GM10266 (cell line): ENCODE results near the gene SH3BP5.

Experiments
- DNase-seq: peaks from one replicate; pipeline ENCODE4 v3.0.0; 2012; ENCODE audit errors: extremely low spot score
- TF ChIP-seq, protein P1 (sequence below): IDR thresholded peaks from 2 replicates; pipeline ENCODE4 v1.5.1; 2012; ENCODE audit warnings: mild to moderate bottlenecking, low read depth; ENCODE audit not compliant: control insufficient read depth, insufficient read depth; ENCODE audit errors: missing control alignments

SH3BP5 gene

DNA sequence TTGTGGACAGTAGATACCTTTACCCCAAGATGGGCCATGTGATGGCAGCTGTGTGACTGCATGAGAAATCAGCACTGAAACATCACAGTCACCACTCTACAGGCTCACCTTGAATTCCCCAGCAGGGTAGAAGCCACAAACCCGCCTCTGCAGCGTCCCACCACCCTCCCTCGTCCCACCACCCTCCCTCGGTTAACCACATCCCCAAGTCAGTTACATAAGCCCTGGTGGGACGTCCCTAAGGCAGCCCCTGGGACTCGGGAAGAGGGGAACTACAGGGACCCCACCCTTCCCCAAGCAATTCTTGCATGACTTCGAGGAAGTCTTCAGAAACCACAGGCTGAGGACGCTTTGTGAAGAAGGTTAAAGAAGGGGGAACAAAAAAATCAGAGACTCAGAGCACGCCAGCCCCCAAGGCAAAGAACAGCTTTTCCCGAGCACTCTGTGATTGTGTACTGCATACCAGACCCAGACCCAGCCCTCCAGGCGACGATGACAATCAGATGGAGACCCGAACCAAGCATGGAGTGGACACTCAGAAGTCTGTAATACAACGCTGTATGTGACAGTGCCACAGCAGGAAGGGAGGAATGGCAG, 60.5 kb downstream of the SH3BP5 start:
- peak; percentile 63 for DNase-seq
- TF ChIP-seq, protein P1, sequence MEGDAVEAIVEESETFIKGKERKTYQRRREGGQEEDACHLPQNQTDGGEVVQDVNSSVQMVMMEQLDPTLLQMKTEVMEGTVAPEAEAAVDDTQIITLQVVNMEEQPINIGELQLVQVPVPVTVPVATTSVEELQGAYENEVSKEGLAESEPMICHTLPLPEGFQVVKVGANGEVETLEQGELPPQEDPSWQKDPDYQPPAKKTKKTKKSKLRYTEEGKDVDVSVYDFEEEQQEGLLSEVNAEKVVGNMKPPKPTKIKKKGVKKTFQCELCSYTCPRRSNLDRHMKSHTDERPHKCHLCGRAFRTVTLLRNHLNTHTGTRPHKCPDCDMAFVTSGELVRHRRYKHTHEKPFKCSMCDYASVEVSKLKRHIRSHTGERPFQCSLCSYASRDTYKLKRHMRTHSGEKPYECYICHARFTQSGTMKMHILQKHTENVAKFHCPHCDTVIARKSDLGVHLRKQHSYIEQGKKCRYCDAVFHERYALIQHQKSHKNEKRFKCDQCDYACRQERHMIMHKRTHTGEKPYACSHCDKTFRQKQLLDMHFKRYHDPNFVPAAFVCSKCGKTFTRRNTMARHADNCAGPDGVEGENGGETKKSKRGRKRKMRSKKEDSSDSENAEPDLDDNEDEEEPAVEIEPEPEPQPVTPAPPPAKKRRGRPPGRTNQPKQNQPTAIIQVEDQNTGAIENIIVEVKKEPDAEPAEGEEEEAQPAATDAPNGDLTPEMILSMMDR = no peak

DNA sequence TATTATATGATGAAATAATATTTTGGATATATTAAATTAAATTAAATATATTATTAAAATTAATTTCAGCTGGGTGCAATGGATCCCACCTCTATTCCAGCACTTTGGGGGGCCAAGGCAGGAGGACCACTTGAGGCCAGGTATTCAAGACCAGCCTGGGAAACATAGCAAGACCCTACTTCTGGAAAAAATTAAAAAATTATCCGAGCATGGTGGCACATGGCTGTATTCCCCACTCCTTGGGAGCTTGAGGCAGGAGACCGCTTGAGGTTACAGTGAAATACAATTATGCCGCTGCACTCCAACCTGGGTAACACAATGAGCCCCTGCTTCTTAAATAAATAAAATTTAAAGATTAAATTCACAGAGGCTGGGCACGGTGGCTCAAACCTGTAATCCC, 61.4 kb downstream of the SH3BP5 start:
- DNase-seq = no peak
- TF ChIP-seq, protein P1 = no peak

DNA sequence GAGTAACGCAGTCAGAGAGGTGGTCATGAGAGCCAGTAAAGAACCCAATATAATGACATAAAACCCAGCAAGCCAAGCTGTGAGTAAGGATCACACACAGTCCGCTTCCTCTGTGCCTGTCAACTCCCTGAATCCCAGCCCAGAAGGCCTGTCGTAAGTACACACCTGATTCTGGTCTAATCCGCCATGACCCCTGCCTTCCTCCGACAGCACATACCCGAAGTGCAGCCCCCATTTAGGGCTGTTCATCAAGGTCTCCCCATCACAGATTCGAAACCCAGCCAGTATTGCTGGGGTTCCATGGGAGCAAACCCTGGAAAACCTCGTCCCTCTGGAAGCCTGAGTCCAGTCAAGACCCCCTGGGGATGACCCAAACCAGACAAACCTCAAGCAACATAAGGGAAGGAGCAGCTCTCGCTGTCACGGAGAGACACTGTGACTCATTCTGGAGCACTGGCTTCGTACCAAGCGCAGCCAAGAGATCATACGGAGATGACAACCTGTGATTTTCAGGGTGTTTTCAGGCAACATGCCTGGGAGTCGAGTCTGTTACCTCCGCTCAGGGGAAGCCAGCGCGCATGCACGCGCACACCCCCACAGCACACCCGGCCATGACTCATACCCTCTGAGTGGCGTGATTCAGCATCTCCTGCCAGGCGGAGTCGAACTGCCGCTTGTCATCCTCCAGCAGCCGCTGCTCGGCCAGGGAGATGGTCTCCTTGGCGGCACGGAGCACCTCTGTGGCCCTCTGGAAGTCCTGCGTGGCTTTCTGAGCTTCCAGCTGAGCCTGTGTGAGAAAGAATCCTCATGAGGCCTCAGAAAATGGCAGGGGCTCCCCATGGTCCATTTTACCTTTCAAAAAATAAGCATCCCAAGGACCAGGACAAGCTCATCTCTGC, 63.0 kb downstream of the SH3BP5 start:
- TF ChIP-seq, protein P1 = no peak
- DNase-seq = peak; percentile 78

DNA sequence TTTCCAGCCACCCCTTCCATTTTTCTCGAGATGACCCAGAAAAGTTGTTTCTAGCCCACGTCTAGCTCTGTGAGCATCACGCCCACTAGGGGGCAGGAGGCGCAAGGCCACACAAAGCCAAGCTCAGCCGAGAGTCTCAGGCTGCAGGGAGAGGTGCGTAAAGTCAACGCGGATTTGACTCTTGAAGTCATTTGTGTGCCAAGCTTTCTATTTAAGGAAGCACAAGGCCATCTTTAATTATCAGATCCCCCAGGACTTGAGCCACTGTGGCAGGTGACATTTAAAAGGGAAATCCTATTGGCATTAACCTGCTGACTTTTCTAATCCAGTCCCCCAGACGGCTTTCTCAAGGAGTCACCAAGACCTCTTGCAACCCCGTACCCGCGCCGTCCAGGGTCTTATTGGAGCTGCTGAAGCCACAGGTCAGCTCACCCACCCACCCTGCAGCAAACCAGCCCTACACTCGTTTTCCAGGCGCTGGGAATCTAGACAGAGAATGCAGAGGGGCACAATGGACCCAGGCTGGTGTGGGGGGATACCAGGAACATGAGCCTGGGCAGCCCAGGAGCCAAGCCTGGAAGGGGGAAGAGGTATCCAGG, 64.3 kb downstream of the SH3BP5 start:
- TF ChIP-seq, protein P1 = peak; percentile 97

DNA sequence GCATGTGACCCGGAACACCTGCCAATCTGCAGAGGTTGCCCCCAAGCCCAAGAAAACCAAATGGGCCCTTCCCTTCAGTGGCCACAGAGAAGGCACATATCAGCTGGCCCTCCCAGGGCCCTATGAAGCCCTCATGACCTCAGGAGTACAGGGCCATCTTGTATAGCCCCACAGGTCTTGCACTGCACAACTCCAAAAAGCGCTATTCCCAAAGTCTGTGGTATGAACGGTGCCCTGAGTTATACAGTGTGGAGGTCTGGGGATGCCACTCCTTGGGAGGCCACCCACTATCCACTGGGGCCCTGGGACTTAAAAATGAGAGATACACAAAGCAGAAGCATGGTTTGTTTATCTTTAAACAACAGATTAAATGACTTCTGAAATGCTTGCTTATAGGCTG, 64.9 kb downstream of the SH3BP5 start:
- TF ChIP-seq, protein P1 = no peak
- DNase-seq = no peak

More for the DNA sequence above, 64.3 kb downstream of the SH3BP5 start:
- peak; percentile 79 for DNase-seq

DNA sequence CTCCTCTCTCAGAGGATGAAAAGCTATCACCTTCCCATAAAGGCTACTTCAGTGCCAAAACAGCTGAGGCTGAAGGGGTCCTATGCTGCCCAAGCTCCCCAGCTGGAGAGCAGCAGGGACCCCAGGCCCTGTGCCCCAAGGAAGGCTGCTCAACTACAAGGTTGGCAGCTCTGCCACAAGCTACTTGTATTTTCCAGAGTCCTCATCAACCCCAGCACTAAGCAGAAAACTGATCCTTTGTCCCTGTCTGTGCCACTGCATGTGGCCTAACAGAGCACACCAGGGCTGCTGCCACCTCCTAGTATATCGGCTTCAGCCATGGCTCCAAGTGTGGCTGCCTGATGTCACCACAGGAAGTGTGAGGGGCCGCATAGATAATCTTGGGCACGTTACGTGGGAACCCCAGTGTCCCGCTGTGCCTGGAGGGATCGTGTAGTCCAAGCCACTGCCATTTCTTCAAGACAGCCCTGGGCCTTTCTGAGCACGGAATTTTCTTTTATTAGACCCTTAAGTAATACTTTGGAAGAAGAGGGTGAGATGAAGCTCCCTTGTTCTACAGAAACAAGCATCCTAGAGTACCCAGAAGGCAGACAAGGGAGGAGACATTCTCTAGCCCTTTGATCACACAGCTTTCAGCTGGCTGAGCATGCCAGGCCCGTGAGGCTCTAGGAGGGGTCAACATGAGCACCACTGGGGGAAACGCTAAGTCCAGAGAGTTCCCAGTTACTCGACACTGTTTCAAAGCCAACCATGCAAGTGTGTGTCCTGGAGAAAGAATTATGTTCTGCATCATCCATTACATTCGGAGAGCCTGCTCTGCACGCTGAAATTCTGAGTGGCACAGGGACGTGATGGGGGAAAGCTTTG, 65.6 kb downstream of the SH3BP5 start:
- no peak for DNase-seq
- TF ChIP-seq, protein P1 = no peak
